HPDE6-E6E7 (cell line): ENCODE data around the gene RGL3.
"Not testable (repeated sequence)": the region's sequence is repeated elsewhere in the genome, so short reads cannot be mapped to it uniquely, and the experiment has no call there.

ENCODE experiments used
- DNase-seq: peaks from one replicate; pipeline ENCODE4 v3.0.0; 2011; ENCODE audit warnings: missing footprints; ENCODE audit errors: extremely low spot score

RGL3 gene

DNA sequence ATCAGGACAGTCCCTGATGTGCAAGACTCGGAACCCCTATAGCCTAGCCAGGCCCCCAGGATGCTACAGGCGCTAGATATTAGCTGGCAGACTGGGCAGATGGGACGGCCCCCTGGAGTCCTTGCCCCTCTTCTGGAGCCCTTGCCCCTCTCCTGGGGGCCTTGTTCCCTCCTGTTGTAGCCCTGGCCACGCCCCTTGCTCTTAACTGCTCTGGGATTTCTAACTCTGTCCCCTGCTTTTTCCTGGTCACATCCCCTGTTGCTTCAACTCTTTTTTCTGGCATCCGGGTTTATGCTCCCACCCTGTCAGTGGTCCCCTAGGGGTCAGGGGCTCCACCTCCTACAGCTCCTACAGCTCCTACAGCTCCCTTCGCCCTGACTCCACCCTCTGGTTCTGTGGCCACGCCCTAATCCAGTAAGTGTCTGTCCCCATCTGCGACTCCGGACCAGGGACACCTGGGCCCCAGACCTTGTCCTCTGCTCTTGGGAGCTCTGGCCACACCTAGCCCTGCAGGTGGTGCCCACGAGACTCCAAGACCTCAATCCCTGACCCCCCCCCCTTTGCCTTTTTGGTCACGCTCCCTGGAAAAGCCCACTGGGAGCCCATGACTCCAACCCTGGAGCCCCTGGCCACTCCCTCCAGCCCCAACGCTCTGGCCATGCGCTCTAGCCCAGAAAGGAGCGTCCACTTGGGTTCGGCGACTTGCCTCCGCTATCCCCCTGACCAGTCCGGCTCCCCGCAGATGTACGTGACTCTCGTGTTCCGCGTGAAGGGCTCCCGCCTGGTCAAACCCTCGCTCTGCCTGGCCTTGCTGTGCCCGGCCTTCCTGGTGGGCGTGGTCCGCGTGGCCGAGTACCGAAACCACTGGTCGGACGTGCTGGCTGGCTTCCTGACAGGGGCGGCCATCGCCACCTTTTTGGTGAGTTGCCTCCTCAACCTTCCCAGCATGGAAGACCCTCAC lies 57.1 kb downstream of the RGL3 start:
- DNase-seq: no peak

DNA sequence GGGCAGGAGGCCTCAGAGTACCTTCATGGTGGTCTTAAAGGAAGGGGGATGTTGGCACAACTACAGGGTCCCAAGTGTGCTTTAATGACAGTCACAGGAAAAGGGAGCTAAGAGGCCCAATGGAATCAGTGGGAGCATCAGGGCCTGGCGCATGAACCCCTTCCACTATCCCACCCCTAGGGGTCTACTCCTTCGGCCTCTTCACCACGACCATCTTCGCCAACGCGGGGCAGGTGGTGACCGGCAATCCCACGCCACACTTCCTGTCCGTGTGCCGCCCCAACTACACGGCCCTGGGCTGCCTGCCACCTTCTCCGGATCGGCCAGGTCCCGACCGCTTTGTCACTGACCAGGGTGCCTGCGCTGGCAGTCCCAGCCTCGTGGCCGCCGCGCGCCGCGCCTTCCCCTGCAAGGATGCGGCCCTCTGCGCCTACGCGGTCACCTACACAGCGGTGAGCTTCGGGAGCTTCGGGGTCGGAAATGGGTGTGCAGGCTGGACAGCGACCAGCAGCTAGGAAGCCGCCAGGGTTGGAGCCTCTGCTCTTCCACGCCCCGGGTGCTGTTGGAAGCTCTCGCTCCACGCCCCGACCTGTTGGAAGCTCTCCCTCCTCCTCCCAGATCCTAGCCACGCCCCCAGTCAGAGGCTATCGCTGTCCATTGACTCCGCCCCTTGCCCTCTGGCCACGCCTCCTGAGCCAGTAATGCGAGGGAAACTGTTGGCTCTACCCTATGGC lies 57.9 kb downstream of the RGL3 start:
- peak; percentile 38 for DNase-seq

DNA sequence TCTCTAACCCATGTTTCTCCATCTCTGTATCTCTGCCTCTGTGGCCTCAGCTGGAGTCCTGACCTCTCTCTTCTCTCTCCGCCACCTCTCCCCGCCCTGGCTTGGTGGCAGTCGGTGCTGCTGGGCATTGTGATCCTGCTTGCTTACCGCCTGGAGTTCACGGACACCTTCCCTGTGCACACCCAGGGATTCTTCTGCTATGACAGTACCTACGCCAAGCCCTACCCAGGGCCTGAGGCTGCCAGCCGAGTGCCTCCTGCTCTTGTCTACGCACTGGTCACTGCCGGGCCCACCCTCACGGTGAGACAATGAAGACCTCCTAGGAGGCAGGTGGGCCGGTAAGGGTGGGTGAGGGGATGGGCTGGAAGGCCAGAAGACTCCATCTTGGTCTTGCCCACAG lies 59.7 kb downstream of the RGL3 start:
- peak; percentile 61 for DNase-seq

DNA sequence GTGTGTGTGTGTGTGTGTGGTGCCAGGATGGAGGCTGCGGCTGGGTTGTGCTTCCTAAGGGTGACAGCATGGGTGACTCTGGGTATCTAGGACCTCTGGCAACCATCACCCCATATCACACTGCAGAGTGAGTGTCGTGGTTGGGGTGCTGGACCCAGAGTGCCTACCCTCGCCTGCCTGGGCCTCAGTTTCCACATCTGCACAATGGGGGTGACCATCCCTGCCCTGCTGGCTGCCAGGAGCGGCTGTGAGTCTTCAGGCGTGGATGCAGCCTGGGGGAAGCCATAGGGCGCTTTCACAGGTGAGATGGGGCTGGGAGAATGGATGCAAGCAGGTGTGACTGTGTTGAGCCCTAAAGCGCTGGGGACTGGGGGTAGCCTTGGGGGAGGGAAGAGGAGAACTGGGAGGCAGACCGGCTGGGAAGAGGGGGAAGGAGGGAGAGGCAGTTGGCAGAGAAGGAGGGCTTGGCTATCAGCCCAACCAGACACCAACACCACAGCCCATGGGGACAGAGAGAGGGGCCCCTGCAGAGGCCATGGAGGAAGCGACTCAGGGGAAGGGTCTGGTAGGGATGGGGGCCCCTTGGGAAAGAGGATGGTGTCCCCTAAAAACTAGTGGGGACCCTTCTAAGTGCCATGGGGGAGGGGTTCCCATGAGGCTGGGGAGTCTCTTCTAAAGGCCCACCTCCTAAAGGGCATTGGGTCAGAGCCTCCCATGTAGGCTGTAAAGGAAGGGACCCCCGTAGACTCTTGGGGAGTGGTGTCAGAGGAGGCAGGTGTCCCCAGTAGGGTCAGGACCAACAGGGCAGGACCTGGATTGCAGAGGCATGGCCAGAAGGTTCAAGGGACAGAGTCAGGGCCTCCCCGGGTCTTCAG lies 62.2 kb downstream of the RGL3 start:
- DNase-seq: no peak

DNA sequence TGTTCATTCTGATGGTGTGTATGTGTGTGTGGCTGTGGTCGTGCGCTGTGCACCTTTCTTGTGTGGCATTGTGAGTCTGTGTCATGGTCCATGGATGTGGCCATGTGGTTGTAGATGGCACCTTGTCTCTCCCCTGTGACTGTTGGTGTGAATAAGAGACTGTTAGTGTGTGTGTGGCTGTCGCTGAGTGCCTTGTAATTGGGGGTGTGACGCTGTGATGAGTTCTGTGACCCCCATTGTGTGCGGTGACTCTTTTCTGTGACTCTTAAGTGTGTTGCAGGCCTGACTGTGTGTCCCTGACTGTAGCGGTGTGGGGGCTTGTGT lies 63.1 kb downstream of the RGL3 start:
- DNase-seq: no peak

DNA sequence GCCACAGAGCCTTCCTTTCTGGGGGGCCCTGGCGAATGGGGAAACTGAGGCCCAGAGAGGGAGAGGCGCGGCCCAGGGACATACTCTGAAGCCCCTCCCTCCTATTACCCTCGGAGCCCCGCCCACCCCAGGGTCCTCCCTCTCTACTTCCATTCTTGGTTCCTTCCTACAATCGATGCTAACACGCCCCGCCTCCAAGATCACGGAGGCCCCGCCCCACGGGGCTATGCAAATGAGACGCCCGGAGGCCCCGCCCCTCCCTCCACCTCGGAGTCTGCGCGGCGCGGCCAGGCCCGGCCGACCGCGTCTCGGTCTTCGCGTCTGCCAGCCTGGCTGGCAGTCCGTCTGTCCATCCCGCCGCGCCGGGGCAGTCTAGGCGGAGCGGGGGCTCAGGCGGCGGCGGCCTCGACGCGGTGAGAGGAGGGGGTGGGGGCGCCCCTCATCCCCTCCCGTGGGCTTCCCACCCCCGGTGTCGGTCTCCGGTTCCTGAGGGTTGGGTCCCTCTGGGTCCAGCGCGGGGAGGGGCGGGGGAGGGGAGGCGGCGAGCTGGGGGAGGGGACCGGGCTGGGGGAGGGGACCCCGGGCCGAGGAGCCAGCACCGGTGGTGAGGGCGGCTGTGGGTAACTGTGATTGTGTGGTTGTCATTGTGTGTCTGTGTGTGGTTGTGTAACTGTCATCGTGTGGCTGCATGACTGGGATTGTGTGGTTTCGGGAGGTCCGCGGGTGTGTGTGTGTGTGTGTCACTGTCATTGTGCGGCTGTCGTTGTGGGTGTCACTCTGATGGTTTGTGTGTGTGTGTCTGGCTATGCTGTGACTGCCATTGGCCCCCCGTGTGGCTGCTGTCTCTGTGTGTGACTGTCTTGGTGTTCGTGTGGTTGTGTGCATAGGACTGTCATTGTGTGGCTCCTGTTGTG lies 63.7 kb downstream of the RGL3 start, which contains the start of gene PLPPR2:
PLPPR2 (plus strand) TSS at position 273 of the 914 bp plus-strand sequence. CDS start 2,242 bp downstream, outside the sequence.
- peak; percentile 79 for DNase-seq

DNA sequence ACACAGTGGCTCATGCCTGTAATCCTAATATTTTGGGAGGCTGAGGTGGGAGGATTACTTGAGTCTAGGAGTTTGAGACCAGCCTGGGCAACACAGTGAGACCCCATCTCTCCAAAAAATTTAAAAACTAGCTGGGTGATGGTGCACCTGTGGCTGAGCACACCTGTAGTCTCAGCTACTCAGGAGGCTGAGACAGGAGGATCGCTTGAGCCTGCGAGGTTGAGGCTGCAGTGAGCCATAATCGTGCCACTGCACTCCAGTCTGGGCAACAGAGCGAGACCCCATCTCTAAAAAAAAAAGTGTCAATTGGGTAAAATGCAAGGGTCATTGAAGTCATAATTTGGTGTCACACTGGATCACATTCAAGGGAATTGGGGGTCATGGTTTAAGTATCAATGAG lies 65.0 kb downstream of the RGL3 start:
- not testable (repeated sequence) for DNase-seq

DNA sequence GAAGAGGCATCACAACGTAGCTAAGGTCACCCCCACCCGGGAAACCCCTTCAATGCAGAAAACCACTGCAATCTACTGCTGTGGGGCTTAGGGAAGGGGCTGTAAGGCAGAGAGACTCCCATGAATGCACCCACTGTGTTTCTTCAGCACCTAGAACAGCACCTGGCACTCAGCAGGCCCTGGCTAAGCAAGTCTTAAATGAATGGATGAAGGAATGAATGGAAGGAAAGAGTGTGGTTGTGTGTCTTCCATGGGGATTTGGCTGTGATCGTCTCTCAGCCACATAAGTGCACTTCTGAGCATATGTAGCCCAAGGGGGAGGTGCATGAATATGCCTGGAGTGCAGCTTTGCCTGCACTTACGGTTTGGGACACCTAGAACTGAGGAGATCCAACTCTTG lies 69.9 kb downstream of the RGL3 start:
- DNase-seq: no peak

DNA sequence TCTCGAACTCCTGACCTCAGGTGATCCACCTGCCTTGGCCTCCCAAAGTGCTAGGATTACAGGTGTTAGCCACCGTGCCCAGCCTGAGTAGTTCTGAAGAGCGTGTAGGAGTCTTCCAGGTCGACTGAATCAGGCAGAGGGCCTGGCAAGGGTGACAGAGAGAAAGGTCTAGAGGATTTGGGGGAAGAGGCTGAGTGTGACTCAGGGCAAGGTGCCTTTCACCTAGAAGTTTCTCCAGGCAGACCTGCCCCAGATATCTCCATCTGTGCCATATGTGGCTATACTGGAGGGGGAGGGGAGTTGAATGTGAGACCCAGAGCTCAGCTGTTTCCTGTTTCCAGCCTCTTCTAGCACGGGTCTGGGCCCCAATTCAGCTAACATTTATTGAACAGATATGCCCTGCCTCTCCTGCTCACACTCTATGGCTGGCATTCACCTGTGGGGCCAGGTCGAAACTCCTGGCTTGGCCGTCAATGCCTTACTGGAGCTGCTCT lies 71.5 kb downstream of the RGL3 start:
- no peak for DNase-seq

DNA sequence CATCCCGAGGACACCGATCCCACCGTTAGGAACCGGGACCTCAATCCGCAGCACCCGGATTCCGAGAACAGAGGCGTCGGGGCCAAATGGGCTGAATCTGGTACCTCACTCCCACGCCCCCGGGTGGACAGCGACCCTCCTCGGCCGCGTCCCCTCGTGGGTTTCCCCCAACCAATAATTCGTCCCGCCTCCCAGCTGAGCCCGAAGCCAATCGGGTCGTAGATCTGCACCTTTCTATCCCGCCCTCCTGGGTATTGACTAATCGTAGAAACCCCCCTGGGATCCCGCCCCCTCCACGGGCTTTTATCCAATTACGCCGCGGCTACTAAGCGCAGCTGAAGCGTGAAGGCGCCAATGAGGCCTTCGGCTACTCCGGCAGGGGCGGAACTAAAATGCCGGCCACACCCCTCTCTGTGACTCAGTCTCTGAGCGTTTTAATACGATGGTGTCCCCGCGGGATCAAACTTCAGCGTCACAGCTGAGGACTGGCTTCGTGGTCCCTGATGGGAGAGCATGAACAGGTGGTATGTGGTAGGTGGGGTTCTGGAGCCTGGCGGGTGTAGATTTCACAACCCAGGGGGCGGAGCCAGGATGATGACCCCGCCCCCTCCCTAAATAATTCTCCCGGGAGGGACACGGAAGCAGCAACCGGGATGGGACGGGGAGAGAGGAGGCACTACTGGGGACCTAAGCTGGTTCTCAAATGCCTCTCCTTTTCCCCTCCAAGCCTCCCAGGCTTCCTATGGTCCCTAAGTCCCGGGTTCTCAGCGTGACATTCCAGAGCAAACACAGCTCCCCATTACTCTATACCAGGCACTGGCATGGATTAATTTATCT lies 72.8 kb downstream of the RGL3 start, which contains the start of the genes CCDC159 and TMEM205:
CCDC159 (plus strand) TSS at position 416 of the 837 bp plus-strand sequence; CDS start at position 504, 88 bp downstream.
TMEM205 (minus strand) TSS at position 165 of the 837 bp plus-strand sequence. CDS start 649 bp downstream, outside the sequence.
- peak; percentile 97 for DNase-seq

DNA sequence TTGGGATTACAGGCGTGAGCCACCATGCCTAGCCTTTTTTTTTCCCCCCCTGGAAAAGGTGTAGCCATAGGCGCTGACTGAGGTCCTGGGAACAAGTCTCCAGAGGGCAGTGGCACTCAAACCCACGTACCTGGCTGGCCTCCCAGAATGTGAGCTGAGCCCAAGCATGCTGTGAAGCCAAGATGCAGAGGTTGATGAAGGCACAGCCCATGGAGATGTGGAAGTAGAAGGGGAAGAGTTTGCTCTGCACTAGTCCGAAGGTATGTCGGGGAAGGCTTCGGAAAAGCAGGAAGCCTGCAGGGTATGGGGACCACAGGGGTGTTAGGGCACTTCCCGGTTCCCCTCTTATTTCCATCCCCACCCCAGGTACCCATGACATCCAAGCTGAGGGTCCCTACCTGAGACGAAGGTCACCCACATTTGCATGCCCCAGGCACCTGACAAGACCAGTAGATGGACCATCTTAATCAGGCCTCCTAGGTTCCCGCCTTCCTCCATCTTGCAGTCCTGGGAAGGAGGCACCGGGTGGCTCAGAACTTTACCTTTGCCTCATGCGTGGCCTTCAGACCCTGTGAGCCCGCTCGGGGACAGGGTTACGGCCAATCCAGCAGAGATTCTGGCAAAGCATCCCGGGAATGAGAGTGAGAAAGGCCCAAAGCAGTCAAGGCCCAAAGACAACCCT lies 73.9 kb downstream of the RGL3 start:
- DNase-seq: no peak
